GM12878 (cell line): ENCODE data around the gene TTC16. TPM values are rescaled to one million over a fixed set of nuclear protein-coding genes. Genes with fewer than 3 reads are reported as not detected.

ENCODE experiments used
- ATAC-seq: fragments of 200-7000 bp; cut with Tn5 transposase; 3 replicates; pipeline ENCODE4 v1.9.1; 2020; ENCODE audit warnings: mild to moderate bottlenecking, moderate library complexity
- BruUV-seq: library from RNA; stranded (reverse); fragments of 400-500 nt; replicated peaks from 2 replicates; lab custom pipeline; 2021; lab: Mats Ljungman, UMichigan
- CTCF ChIA-PET: fragments of 300-600 bp; sonication (Branson Sonifier 250); formaldehyde crosslinking; extraction: SDS; loops from one replicate; lab custom pipeline; 2021; ENCODE audit warnings: inconsistent platforms; lab: Yijun Ruan, JAX
- POLR2A ChIA-PET: fragments of 350-600 bp; formaldehyde crosslinking; extraction: SDS; loops from one replicate; lab custom pipeline; 2021; ENCODE audit warnings: inconsistent platforms; lab: Charles Lee
- RAD21 ChIA-PET: fragments of 300-600 bp; sonication (Branson Sonifier 250); formaldehyde crosslinking; loops from one replicate; lab custom pipeline; 2023; ENCODE audit warnings: antibody characterized with exemption; ENCODE audit not compliant: unreplicated experiment; lab: Charles Lee
- SMC1A ChIA-PET: fragments of 300-600 bp; sonication (Branson Sonifier 250); formaldehyde crosslinking; loops from one replicate; lab custom pipeline; 2023; ENCODE audit not compliant: unreplicated experiment, uncharacterized antibody; lab: Charles Lee
- DNase-seq: peaks from one replicate; pipeline ENCODE4 v3.0.0-alpha.2; 2011; ENCODE audit warnings: low read depth, low spot score
- FAIRE-seq: peaks from 3 replicates; lab custom pipeline; 2011; peaks lifted over from hg19 to GRCh38; lab: Jason Lieb, UNC
- H2AFZ ChIP-seq: 2 replicates; pipeline ENCODE4 v1.6.0; 2011; ENCODE audit warnings: low read depth, low read length, control low read depth; ENCODE audit not compliant: control insufficient read depth
- H3K27ac ChIP-seq: 2 replicates; pipeline ENCODE4 v1.5.1; 2011; ENCODE audit warnings: control low read depth; ENCODE audit not compliant: control insufficient read depth, insufficient read depth
- H3K27me3 ChIP-seq, 2 experiments: replicated peaks in 1 of 2; 2 replicates each; pipeline versions ENCODE4 v1.6.0 to v1.6.1; 2011; ENCODE audit warnings: low read length in 1 of 2; ENCODE audit not compliant: control insufficient read depth in 2 of 2, insufficient read depth in 2 of 2
- H3K36me3 ChIP-seq, 2 experiments: 2 replicates each; pipeline ENCODE4 v1.5.1; 2011; ENCODE audit warnings: low read length in 1 of 2; ENCODE audit not compliant: control insufficient read depth in 2 of 2, insufficient read depth in 2 of 2
- H3K4me1 ChIP-seq: 2 replicates; pipeline ENCODE4 v1.6.1; 2011; ENCODE audit warnings: mild to moderate bottlenecking, low read length, moderate library complexity, mixed read lengths; ENCODE audit not compliant: control insufficient read depth, insufficient read depth
- H3K4me2 ChIP-seq: 2 replicates; pipeline ENCODE4 v1.6.0; 2011; ENCODE audit warnings: control low read depth; ENCODE audit not compliant: control insufficient read depth, insufficient read depth
- H3K4me3 ChIP-seq: fragments of 200-600 bp; sonication (generic); 2 replicates; pipeline ENCODE4 v1.5.1; 2016
- H3K79me2 ChIP-seq: 2 replicates; pipeline ENCODE4 v1.6.0; 2011; ENCODE audit warnings: low read length; ENCODE audit not compliant: control insufficient read depth, insufficient read depth
- H3K9ac ChIP-seq: 2 replicates; pipeline ENCODE4 v1.8.0; 2011; ENCODE audit warnings: low read length, control low read depth, mixed read lengths; ENCODE audit not compliant: control insufficient read depth, insufficient read depth
- H3K9me3 ChIP-seq: replicated peaks from 3 replicates; pipeline ENCODE4 v1.5.1; 2011; ENCODE audit warnings: mild to moderate bottlenecking, low read length; ENCODE audit not compliant: control insufficient read depth, insufficient read depth
- H4K20me1 ChIP-seq: 2 replicates; pipeline ENCODE4 v1.6.0; 2011; ENCODE audit not compliant: control insufficient read depth, insufficient read depth
- CHD1 ChIP-seq: IDR thresholded peaks from 2 replicates; pipeline ENCODE4 v1.6.1; 2012; ENCODE audit warnings: low read depth, low read length, improper control_type of control experiment
- CREB1 ChIP-seq: IDR thresholded peaks from 2 replicates; pipeline ENCODE4 v1.6.1; 2012; ENCODE audit warnings: low read depth, mild to moderate bottlenecking, inconsistent platforms
- FOXM1 ChIP-seq: IDR thresholded peaks from 2 replicates; pipeline ENCODE4 v1.6.1; 2012; ENCODE audit warnings: low read depth, mild to moderate bottlenecking, inconsistent platforms, low read length, moderate library complexity
- MTA2 ChIP-seq: fragments of 450-650 bp; IDR thresholded peaks from 2 replicates; pipeline ENCODE4 v1.6.1; 2016; ENCODE audit warnings: low read depth, mild to moderate bottlenecking, moderate library complexity
- NKRF ChIP-seq: fragments of 450-650 bp; conservative IDR thresholded peaks from 2 replicates; pipeline ENCODE4 v1.6.1; 2017; ENCODE audit warnings: mild to moderate bottlenecking, moderate library complexity
- PKNOX1 ChIP-seq: fragments of 450-650 bp; IDR thresholded peaks from 2 replicates; pipeline ENCODE4 v1.6.1; 2016; ENCODE audit warnings: mild to moderate bottlenecking
- SP1 ChIP-seq: IDR thresholded peaks from one replicate; pipeline ENCODE4 v1.6.1; 2011; ENCODE audit warnings: low read depth, low read length
- TBL1XR1 ChIP-seq: IDR thresholded peaks from 2 replicates; pipeline ENCODE4 v1.6.1; 2012; ENCODE audit warnings: low read depth, low read length, improper control_type of control experiment
- ZNF207 ChIP-seq: fragments of 450-650 bp; IDR thresholded peaks from 2 replicates; pipeline ENCODE4 v1.6.1; 2014; ENCODE audit warnings: antibody characterized with exemption, mild to moderate bottlenecking, borderline replicate concordance
- ZNF217 ChIP-seq: fragments of 450-650 bp; IDR thresholded peaks from 2 replicates; pipeline ENCODE4 v1.6.1; 2017; ENCODE audit warnings: antibody characterized with exemption, mild to moderate bottlenecking
- WGBS: methylation state at CpG from one replicate; pipeline ENCODE4 v1.1.6; 2016; ENCODE audit warnings: low lambda C conversion rate; ENCODE audit not compliant: insufficient replicate concordance, insufficient coverage; ENCODE audit errors: missing lambda C conversion rate; 5-methylcytosine and 5-hydroxymethylcytosine counted together
- in situ Hi-C: fragments of 300-500 bp; cut with MboI; formaldehyde crosslinking; loops from 9 replicates; pipeline ENCODE4 v1.14.3; 2018; ENCODE audit warnings: mixed read lengths
- intact Hi-C: fragments of 100-400 bp; cut with micrococcal nuclease; formaldehyde crosslinking; loops from one replicate; pipeline ENCODE4 v1.14.2; 2022; ENCODE audit not compliant: unreplicated experiment
- polyA plus RNA-seq, 11 experiments: library from polyadenylated mRNA; depleted of rRNA in 4 of 11; unstranded in 6 of 11; stranded (reverse) in 5 of 11; fragments of >200 nt; fragmentation: Nextera tagmentation in 4 of 11; fragmentation: Illumina TruSeq in 1 of 11; extraction: Ambion mirVana in 4 of 11; extraction: Trizol in 1 of 11; gene quantifications; 1 replicate in 1 of 11; 2 replicates in 10 of 11; pipeline versions ENCODE4 v1.2.1 to v1.2.3, GENCODE V29; 2011 to 2016; ENCODE audit warnings: inconsistent platforms in 2 of 11, missing spikeins in 2 of 11, low read depth in 1 of 11
- total RNA-seq, 4 experiments: library from RNA; depleted of rRNA in 3 of 4; stranded (reverse); fragments of >200 nt in 3 of 4; fragmentation: Illumina TruSeq in 1 of 4; extraction: Trizol in 1 of 4; gene quantifications; 2 replicates each; pipeline versions ENCODE4 v1.2.1 to v1.2.3, GENCODE V29; 2013 to 2021
- TF ChIP-seq, protein P1 (sequence below): IDR thresholded peaks from 2 replicates; pipeline ENCODE4 v1.6.1; 2012; ENCODE audit warnings: low read depth, low read length, improper control_type of control experiment

Gene TTC16
- total and polyA plus RNA-seq, 10 of the 15 experiments (the other 5 are each of a cell fraction or from before 2014, with no cell fraction given), result 0.03 TPM; not detected in 9

GRCh38 chr9:127765418-127765817, 49.5 kb downstream of the TTC16 start:
- Histone ChIP-seq H3K36me3 (peaks cover 5 to 31% of the 10 kb centered on the region in 2 experiments), H3K4me2 (no peak overlapping the region), H3K79me2 (peaks cover 8% of the 10 kb centered on the region), H4K20me1 (peaks cover 5% of the 10 kb centered on the region; the same call in 1 of the 2 replicates), H3K4me3 (no peak overlapping the region), H3K27ac (no peak overlapping the region), H3K9ac (no peak overlapping the region), H3K9me3 (no peaks in the 10 kb centered on the region), H3K4me1 (peaks cover 15% of the 10 kb centered on the region), H3K27me3 (no peaks in the 10 kb centered on the region), H2AFZ (no peak overlapping the region)
- ChIA-PET RAD21 (interaction anchor here (1.1 to 7.6 kb wide), 5 partner anchors 13 to 155 kb away, joined by 5 to 61 read pairs (median 11); partner anchors contain the start of genes CDK9, SH2D3C, ST6GALNAC4 and TOR2A), SMC1A (interaction anchor here (0.8 to 2.0 kb wide), 5 partner anchors 10 to 104 kb away, joined by 3 to 9 read pairs (median 6); partner anchors contain the start of gene TOR2A), CTCF (interaction anchor here (0.8 to 9.2 kb wide), 8 partner anchors 14 to 176 kb away, joined by 3 to 75 read pairs (median 5); partner anchors contain the start of genes CDK9, SH2D3C and TOR2A), POLR2A (interaction anchor here (0.8 kb wide), 1 partner anchor 19 kb away, joined by 8 read pairs; no protein-coding TSS in a partner anchor)
- no TSS peak for BruUV-seq
- DNase-seq, result no peak
- intact Hi-C loops (no loop called here), in situ Hi-C loops (no loop called here)
- 100% methylated on average over 1 of the region's 1 CpG for WGBS
- ATAC-seq, result no peak
- FAIRE-seq, result no peak
- TF ChIP-seq ZNF217 (no peak), NKRF (no peak), TBL1XR1 (no peak), FOXM1 (no peak), ZNF207 (no peak), MTA2 (no peak), CHD1 (no peak), CREB1 (no peak), PKNOX1 (no peak), SP1 (no peak)
- TF ChIP-seq, protein P1, sequence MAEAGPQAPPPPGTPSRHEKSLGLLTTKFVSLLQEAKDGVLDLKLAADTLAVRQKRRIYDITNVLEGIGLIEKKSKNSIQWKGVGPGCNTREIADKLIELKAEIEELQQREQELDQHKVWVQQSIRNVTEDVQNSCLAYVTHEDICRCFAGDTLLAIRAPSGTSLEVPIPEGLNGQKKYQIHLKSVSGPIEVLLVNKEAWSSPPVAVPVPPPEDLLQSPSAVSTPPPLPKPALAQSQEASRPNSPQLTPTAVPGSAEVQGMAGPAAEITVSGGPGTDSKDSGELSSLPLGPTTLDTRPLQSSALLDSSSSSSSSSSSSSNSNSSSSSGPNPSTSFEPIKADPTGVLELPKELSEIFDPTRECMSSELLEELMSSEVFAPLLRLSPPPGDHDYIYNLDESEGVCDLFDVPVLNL, result no peak
